AG04449 (cell line): ENCODE measurements around the gene ECSCR.

Experiments used
- CTCF ChIA-PET: fragments of 350-600 bp; formaldehyde crosslinking; extraction: SDS; loops from one replicate; lab custom pipeline; 2021; ENCODE audit warnings: antibody characterized with exemption; lab: Yijun Ruan, JAX
- POLR2A ChIA-PET: fragments of 400-600, 350-600 bp; formaldehyde crosslinking; extraction: SDS; loops from one replicate; lab custom pipeline; 2020; ENCODE audit warnings: antibody characterized with exemption, inconsistent platforms; lab: Yijun Ruan, JAX
- DNase-seq: peaks from one replicate; pipeline ENCODE4 v3.0.0-alpha.2; 2010; ENCODE audit warnings: low read depth, low spot score
- H3K4me3 ChIP-seq: 2 replicates; pipeline ENCODE4 v1.5.1; 2011; ENCODE audit warnings: low read depth, mild to moderate bottlenecking, control low read depth, low read length
- TF ChIP-seq, protein P1 (sequence below): IDR thresholded peaks from one replicate; pipeline ENCODE4 v1.5.1; 2011; ENCODE audit warnings: mild to moderate bottlenecking, moderate library complexity, low read length, control low read depth, inconsistent platforms; ENCODE audit not compliant: insufficient read depth; ENCODE audit errors: missing control alignments

ECSCR gene

GRCh38 chr5:139461698-139462097 lies 845 bp downstream of the ECSCR start:
- no peak overlapping the region for H3K4me3 ChIP-seq
- TF ChIP-seq, protein P1, sequence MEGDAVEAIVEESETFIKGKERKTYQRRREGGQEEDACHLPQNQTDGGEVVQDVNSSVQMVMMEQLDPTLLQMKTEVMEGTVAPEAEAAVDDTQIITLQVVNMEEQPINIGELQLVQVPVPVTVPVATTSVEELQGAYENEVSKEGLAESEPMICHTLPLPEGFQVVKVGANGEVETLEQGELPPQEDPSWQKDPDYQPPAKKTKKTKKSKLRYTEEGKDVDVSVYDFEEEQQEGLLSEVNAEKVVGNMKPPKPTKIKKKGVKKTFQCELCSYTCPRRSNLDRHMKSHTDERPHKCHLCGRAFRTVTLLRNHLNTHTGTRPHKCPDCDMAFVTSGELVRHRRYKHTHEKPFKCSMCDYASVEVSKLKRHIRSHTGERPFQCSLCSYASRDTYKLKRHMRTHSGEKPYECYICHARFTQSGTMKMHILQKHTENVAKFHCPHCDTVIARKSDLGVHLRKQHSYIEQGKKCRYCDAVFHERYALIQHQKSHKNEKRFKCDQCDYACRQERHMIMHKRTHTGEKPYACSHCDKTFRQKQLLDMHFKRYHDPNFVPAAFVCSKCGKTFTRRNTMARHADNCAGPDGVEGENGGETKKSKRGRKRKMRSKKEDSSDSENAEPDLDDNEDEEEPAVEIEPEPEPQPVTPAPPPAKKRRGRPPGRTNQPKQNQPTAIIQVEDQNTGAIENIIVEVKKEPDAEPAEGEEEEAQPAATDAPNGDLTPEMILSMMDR: no peak
- ChIA-PET POLR2A (no interaction called here), CTCF (interaction anchor here (1.4 to 1.6 kb wide), 2 partner anchors 16 to 21 kb away, joined by 3 to 4 read pairs; partner anchors contain the start of gene STING1)
- no peak for DNase-seq

- CTCF ChIA-PET: interaction anchor here (1.4 to 1.6 kb wide), 2 partner anchors 17 to 21 kb away, joined by 3 to 4 read pairs; partner anchors contain the start of gene STING1
- POLR2A ChIA-PET: no interaction called here
- H3K4me3 ChIP-seq: no peak overlapping the region
- TF ChIP-seq, protein P1: no peak
- DNase-seq: no peak
Measured at GRCh38 chr5:139461176-139461575, 1.4 kb downstream of the ECSCR start.

DNA sequence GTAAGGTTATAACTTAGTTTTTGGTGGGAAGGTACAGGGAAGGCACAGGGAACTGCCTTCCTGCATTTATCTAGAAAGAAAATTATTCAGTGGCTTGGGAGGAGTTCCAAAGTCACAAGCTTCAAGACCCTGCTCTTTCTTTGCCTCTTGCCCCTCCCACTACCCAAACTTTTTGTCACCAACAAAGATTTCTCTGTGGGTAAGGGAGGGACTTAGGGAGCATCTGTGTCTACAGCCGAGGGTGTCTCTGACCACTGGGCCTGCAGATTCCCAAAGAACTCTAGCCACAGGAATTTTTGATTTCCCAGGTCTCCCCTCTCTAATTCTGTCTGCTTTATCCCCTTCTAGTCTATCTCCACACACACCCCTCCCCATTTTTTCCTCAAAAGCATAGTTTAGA lies 2.1 kb downstream of the ECSCR start:
- TF ChIP-seq, protein P1: no peak
- POLR2A ChIA-PET: no interaction called here
- CTCF ChIA-PET: interaction anchor here (1.1 to 3.4 kb wide), 2 partner anchors 10 to 53 kb away, joined by 3 to 10 read pairs; partner anchors contain the start of gene SMIM33
- no peak for DNase-seq
- no peak overlapping the region for H3K4me3 ChIP-seq

DNA sequence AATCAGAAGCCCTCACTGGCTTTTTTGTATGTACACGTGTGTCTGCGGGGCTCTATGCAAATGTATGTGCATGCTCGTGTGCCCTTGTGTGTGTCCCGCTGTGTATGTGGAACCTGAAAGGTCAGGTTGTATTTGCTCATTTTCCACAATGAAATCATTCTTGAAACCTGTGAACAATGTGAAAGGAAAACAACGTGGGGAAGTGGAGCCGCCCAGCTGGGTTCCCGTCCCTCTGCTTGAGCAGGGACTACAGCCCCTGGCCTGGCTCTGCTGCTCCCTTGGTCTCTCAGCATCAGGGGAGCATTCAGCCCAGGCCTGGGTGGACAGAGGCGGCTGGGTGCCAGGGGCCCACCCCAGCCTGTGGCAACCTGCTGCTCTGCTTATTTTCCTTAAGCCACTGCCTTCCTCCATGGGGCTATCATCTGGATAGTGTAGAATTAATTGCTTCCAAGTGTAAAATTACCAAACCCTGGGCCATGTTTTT lies 3.0 kb downstream of the ECSCR start:
- TF ChIP-seq, protein P1: no peak
- no peak for DNase-seq
- CTCF ChIA-PET: interaction anchor here (3.4 kb wide), 1 partner anchor 54 kb away, joined by 10 read pairs; no protein-coding TSS in a partner anchor
- POLR2A ChIA-PET: no interaction called here
- H3K4me3 ChIP-seq: no peak overlapping the region

GRCh38 chr5:139458580-139459407 lies 3.7 kb downstream of the ECSCR start:
- DNase-seq: peak; percentile 24
- CTCF ChIA-PET: interaction anchor here (3.4 kb wide), 1 partner anchor 55 kb away, joined by 10 read pairs; no protein-coding TSS in a partner anchor
- H3K4me3 ChIP-seq: no peak overlapping the region
- TF ChIP-seq, protein P1: no peak
- POLR2A ChIA-PET: no interaction called here

- TF ChIP-seq, protein P1: no peak
- POLR2A ChIA-PET: interaction anchor here (0.7 kb wide), 1 partner anchor 11 kb away, joined by 3 read pairs; no protein-coding TSS in a partner anchor
- H3K4me3 ChIP-seq: no peak overlapping the region
- no peak for DNase-seq
- CTCF ChIA-PET: interaction anchor here (0.9 to 3.4 kb wide), 2 partner anchors 10 to 56 kb away, joined by 3 to 10 read pairs; no protein-coding TSS in a partner anchor
Measured at GRCh38 chr5:139457653-139458306, 4.8 kb downstream of the ECSCR start.
